NCI-H2171 treated with DMSO at 0.1 percent for 48 hours (cell line): Measurements from ENCODE around the gene SMIM35.

ENCODE experiments used
- DNase-seq: peaks from one replicate; lab custom pipeline; 2025; lab: John Stamatoyannopoulos, UW

The SMIM35 gene

DNA sequence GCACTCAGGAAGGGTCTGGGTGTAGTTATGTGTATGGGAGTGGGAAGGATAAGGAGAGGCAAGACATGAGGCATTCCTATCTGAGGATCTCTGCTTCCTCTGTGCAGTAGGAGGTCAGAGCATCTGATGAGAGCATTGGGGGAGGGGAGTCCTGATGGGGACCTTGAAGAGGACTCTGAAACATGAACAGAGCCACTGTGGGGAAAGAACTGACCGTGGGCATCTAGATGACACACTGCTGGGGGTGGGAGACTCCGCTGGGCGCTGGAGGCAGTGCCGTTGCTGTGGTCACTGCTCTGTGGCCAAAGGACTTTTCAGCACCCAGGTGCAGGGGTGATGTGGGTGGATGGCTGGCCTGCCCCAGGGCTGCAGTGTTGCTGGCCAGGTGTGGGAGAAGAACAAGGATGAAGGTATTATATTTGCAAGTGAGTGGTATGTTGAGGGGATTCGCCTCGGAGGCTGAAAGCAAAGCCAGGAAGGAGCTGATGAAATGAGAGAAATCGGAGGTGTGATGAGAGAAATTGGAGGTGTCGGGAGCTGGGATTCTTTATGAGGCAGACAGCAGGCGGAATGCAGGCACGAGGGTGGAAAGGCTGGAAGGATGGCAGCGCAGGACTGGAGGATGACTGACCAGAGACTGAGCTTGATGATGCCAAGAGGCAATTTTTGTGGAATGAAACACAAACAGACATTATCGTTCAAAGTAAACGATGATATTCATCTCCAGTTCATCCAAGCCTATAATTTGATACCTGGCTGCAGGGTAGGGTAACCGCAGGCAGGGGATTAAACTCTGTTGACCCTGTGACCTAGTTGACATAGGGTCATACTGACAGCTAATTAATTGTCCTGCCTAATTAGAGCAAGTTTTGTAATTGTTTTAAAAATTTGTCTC, 29.3 kb downstream of the SMIM35 start:
- DNase-seq: no peak

DNA sequence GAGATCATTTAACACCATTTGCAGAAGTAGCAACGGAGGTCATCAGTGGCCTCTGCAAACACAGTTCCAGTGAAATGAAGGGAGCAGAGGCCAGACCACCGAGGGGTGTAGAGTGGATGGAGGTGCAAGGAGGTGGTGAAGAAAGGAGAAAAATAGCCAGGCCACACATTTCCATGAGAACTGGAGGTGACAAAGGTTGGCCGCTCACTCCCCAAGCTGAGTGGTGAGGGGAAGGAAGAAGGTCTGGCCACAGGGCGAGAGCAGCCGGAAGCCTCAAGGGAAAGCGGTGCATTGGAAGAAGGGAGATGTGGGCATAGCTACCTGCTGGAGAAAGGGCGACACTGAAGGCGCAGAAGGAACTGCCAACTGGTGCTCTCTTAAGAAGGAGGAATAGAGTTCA, 30.0 kb downstream of the SMIM35 start:
- no peak for DNase-seq

DNA sequence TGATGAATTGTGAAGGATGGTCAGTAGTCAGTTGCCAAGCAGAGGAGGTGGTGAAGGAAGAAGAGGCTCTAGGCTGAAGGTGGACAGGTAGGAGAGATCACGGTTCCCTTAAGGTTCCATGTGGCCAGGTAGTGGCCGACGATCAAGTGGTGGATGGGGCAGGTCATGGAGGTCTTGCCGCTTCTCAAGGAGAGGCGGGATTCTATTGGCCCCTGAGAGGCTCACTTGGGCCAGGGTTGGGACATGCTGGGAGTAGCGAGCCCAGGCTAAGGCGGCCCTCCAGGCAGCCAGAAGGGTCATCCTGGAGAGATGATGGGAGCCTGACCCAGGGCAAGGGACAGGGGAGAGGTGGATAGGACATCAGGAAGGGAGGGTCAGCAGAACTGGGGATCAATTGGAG, 30.8 kb downstream of the SMIM35 start:
- no peak for DNase-seq

DNA sequence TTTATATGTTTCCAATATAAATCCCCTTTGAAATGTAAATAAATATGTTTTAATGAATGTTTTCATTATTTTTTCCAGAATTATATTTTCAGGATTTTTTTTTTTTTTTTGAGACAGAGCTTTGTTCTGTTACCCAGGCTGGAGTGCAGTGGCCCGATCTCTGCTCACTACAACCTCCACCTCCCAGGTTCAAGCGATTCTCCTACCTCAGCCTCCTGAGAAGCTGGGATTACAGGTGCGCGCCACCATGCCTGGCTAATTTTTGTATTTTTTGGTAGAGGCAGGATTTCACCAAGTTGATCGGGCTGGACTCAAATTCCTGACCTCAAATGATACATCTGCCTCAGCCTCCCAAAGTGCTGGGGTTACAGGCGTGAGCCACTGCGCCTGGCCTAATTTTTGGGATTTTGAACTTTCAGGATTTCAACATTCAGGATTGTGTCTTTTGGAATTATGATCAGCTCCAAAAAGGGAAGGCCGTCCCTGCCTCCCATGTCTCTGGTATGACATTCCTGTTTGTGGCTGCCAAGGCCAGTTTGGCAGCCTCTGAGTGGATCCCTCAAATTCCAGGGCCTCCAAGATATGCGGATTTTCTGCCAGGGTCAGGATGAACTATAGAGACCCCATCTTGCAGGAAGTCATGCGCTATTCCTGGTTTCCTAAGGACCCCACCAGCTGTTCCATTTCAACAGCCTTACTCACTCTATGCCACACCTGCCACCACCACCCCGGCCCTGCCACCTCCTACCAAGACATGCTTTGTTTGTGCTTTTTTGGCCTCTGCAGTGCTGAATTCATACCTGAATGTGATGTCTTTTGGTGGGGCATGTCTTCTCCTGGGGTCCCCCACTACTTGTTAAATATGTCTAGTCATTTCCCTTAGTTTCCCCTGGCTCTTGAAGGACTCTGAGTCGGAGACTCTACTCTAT, 31.8 kb downstream of the SMIM35 start:
- DNase-seq: no peak

DNA sequence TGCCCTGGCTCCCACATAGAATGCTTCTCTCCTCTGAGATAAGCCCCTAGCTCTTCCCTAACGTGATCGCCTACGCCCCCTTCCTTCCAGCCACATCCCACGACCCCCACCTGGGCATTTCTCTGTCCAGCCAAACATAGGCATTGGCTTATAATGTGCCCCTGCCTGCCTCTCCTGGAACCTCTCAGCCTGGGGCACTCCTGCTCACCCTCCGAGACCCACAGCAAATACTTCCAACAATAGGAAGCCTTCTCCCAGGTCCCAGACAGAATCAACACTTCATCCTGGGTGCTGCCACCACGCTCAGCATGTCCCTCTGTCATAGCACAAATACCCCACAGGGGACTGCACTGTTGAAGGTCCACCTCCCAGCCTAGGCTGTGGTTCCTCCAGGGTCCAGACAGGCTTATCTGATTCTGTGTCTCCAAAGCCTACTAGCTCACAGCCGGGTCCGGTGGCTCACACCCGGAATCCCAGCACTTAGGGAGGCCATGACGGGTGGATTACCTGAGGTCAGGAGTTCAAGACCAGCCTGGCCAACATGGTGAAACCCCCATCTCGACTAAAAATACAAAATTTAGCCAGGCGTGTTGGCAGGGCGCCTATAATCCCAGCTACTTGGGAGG, 34.1 kb downstream of the SMIM35 start:
- DNase-seq: no peak

DNA sequence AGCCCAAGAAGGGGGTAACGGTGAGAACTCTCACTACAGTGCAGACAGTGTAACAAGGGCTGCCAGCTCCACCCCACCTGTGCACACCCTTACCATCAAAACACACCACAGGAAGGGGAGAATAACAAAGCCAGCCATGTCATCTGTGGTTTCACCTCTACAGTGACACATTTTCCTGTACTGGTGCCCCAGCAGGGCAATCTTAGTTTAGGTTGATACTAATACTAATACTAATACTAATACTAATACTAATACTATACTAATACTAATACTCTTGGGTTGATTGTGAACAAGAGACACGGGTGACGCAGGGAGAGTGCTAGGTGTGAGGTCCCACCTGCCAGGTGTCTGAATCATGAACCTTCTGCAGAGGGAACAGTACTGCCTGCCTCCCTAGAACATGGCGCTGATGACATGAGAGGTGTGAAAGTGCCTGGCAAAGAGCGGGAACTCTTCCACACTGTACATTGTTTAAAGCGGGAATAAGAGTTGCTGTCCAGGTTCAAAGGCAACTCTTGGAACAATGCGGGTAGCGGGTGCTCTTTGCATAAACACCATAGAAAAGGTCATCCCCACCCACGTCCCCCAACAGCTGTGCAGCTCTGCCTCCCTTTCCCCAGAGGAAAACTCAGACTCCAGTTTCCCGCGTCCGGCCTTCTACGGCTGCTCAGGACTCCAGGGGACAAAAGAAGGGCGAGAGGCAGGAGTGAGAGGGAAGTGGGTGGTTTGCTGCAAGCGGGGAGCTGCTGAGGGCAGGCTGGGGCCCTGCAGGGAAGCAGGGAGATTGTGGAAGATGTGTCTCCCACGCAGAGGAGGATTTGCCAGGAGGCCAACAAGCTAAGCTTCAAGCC, 34.9 kb downstream of the SMIM35 start:
- DNase-seq: no peak

DNA sequence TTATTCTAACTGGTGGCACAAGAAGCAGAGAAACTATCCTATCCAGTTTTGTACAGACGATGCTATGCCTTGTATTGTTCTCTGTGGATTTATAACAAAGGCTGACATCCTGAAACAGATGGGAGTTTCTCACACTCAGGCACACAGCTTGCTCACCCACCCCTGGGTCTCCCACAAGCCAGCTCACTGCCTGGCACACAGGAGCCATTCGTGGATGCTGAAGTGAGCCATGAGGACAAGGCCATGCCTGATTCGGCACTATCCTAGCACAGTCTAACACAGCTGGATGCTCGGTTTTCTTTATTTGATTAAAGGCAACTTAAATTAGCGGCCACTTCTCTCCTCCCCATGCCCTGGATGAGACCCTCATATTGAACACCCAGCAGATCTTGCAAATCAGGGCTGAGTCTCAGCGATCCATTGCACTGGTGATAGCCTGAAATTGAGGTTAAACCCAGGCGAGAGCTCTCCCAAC, 35.6 kb downstream of the SMIM35 start:
- no peak for DNase-seq

DNA sequence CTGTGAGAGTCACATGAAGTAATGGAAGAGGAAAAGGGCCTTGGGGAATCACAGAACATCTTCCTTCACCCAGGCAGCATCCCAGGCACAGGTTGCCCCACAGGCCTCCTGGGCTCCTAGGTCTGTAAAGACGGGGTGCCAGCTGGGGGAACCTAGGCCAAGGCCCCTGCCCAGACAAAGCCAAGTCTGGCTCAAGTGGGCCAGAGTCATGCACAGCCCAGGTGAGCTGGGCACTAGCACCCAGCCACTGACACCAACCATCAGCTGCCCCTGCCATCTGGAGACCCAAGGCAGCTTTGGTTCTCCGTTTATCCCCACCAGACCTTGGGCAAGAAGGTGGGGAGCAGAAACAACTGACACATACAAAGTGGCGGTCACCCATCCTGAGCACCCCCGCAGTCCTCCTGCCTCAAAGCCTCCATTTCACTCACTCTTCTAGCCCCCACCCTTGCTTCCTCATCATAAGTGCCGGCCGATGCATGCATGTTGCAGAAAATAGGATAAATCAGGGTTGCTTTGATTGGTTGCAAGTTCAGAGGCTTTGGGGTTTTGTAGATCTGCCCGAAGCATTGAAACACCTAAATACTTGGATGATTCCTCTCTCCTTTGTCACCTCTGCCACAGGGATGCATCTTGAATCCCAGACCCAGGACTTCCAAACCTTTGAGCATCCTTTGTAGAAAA, 36.4 kb downstream of the SMIM35 start:
- no peak for DNase-seq

DNA sequence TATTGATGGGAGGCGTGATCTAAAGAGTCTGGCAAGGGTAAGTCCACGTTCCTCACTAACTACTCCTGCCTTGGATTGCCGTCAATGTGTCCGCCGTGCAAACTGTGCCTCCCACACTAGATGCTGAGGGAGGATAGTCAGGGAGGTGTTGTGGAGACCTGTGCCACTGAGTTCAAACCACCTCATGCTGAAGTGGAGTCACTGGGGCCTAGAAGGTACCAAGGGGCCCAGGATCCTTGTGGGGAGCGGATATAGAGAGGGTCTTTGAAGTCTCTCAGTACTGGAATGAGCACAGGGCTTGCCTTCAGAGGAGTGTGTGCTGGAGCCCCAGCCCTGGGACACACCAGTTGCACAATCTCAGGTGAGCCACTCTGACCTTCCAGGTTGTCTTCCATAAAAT, 37.0 kb downstream of the SMIM35 start:
- DNase-seq: no peak

DNA sequence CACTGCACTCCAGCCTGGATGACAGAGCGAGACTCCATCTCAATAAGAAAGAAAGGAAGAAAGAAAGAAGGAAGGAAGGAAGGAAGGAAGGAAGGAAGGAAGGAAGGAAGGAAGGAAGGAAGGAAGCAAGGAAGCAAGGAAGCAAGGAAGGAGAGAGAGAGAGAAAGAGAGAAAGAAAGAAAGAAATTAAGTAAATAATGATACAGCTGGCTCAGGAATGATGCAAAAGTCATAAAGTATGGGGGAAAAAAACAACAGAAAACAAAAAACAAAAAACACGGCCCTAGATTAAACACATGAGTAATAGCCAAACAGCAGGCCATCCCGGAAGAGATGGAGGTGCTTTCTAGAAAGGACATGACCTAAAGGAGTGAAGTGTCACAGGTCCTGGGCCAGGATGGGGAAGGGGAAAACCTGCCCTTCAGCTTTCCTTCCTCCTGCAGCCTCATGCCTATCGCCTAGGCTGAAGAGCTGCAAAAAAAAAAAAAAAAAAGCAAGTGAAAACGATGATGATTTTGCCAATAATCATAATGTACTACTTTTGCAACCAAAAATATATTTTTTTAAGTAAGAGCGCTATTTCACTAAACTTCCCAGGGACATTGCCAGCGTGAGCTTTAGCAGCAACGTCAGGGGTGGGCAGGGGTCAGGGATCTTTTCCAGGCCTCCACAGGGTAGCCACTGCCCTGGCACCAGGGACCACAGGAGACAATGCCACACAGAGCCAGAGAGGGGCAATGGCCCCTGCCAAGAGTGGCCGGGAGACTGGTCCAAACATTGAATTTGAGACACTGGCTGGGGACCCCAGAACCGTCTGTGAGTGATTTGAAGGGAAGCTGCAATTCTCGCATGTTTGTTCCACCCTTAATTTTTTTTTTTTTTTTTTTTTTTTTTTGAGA, 38.0 kb downstream of the SMIM35 start:
- DNase-seq: no peak

DNA sequence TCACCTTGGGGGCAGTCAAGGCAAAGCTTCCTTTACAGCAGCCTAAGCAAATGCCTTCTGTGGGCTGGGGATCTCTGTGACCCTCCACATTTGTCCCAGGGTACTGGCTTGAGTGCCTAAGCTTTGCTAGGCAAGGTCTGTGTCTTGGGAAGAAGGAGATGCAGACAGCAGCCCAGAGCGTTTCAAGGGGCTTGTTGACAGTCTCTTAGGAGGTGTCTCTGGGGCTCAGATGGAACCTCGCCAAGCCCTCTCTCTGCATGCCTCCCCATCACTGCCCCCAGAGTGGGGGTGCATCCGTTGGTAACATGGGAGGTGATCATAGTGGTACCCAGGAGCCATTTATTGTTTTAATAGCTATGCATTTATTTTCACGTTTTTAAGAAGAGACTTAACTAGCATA, 39.0 kb downstream of the SMIM35 start:
- no peak for DNase-seq

DNA sequence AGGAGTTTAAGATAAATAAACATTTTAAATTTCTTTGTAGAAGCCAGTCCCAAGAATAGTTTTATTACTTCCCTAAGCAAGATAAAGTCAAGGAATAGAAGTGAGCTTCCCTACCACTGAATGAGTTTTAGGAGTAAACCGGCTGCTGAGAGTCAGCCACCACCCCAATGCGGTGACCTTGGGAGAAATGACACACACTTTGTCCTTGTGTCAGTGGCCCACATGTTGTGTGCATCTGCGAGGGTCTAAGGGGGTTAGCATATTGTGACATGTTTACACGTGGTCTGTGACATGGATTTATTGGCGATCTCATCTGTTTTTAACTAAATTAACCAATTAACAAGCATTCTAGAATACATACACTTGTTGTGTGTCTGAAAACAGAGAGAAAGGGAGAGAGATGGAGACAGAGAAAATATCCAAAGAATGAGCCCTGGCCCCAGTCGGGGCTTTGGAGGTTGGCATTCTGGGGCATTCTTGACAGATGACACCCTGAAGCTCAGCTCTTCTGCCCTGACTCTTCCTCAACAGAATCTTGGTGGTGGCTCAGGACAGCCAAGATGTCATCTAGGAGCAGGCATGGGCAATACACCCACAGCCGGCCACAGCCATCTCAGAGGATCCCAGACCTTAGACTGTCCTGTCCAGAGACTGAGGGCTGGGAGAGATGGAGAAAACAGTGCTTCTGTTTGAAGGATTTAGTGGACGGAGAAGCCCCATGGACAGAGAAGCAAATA, 39.6 kb downstream of the SMIM35 start:
- no peak for DNase-seq

DNA sequence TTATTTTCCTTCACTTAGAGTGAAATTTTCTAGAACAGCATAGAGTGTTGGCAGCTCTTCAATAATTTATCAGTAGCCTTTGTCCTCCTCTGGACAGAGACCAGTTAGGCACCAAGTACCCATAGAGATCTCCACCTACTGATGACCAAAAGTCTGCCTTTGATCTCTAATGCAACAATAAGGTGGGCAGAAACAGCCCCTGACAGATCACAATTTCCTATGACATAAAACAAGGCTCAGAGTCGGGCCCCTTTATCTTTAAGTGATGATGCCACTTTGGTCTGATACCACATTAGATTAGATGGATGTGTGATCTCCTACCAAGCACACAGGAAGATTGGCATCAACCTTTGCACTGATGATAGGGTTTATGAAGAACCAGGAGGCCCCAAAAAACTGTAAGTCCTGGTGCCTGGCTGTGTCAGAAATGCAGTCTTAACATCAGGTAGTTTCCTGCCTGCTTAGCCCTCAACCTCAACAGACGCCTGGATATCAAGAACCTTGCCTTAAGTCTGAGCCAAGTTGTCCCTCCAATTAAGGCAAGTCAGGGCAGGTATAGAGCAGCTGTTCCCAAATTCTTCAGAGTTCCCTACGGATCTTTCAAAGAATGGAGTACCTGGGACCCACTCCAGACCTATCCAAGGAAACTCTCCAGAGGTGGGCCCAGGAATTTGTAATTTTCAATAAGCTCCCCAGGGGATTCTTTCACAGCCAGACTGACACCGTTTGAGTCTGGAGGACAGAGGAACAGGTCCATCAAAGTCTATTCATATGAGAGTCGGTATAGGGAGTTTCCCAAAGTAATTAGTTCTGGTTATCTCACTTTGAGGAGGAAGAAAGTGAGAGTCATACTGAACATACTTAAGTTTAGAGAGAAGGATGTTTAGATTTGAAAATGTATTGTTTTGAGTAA, 40.5 kb downstream of the SMIM35 start:
- peak; percentile 72 for DNase-seq

DNA sequence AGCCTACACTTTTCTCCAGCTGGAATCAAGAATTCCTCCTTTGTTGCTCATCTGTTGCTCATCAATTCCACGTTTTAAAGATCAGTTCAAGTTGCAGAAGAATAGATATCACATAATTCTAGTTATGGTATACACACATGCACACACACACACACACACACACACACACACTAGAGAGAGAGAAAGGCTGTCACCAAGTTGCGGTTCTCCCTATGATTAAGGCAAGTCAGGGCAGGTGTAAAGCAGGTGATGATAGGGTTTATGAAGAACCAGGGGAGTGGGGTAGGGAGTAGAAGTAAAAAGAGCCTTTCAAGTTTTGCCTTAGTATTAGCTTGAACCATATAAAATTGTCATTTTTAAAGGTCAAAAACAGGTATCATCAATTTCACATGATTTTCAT, 41.6 kb downstream of the SMIM35 start:
- peak; percentile 30 for DNase-seq

DNA sequence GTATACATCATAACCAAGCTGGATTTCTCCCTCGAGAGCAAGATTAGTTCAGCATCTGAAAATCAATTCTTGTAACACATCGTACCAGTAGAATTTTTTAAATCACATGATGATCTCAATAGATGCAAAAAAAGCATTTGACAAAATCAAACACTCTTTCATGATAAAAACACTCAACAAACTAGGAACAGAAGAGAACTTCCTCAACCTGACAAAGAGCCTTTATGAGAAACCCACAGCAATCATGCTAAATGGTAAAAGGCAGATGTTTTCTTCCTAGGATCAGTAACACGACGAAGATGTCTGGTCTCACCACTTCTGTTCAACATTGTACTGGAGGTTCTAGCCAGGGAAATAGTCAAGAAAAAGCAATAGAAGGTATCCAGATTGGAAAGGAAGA, 44.0 kb downstream of the SMIM35 start:
- no peak for DNase-seq

DNA sequence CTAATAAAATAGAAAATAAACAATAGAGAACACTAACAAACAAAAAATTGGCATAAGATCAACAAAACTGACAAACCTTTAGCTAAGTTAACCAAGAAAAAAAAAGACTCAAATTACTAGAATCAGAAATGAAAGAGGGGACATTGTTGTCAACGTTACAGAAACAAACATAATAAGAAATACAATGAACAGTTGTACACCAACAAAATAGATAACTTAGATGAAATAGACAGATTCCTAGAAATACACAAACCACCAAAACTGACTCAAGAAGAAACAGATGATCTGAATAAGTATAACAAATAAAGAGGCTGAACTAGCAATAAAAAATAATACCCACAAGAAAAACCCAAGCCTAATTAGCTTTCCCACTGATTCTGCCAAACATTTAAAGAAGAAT, 44.6 kb downstream of the SMIM35 start:
- no peak for DNase-seq

DNA sequence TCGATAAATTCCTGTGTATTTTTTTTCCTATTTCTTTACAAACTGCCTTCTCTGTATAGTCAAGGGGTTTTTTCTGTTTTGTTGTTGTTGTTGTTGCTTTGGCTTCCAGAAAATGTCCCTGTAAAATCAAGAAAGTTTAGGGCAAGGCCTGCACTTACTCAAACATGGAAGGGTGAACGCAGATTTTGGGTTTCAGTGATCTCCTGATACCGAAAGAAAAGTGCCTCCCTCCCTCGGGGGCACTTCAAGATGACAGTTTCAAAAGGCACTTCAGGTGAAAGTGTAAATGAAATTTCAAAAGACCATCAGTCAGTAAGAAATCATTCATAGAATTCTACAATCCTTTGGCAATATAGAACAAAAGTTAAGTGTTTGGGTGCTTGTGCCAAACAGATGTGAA, 53.3 kb downstream of the SMIM35 start:
- DNase-seq: no peak

DNA sequence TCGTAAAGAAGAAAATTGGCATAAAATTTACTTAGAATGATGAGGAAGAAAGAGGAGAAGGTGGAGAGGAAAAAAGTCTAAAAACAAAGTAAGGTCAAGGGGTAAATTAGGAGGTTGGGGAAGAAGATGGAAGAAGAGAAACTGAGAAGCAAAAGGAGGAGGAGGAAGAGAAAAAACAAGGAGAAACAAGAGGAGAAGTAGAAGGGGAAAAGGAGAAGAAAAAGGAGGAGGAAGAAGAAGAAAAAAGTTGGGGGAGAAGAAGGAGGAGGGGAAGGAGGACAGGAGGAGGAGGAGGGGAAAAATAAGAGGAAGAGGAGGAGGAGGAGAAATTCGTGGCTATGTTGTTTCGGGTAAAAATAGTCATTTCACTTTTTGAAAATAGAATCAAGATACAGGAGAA, 58.1 kb downstream of the SMIM35 start:
- no peak for DNase-seq
